ENCODE results near the gene KCNMB2. TPM values are rescaled to one million over a fixed set of nuclear protein-coding genes. Genes with fewer than 3 reads are reported as not detected.

The KCNMB2 gene
- total RNA-seq, 2 donors from 2014 or later = 0.68 TPM; not detected in 1

- DNase-seq (ENCODE audit: low spot score) = no peak
- Histone ChIP-seq H3K27me3 (replicated peaks; ENCODE audit: insufficient read depth) (no peaks in the 10 kb centered on the region), H3K4me1 (replicated peaks) (no peaks in the 10 kb centered on the region), H3K9me3 (no peaks in the 10 kb centered on the region), H3K36me3 (no peaks in the 10 kb centered on the region), H3K4me3 (no peak overlapping the region), H3K27ac (no peak overlapping the region)
- WGBS = 71% methylated on average over 1 of the region's 1 CpG
- TF ChIP-seq POLR2AphosphoS5 (IDR thresholded peaks at IDR 0.05) = no peak
- TF ChIP-seq, protein P1, sequence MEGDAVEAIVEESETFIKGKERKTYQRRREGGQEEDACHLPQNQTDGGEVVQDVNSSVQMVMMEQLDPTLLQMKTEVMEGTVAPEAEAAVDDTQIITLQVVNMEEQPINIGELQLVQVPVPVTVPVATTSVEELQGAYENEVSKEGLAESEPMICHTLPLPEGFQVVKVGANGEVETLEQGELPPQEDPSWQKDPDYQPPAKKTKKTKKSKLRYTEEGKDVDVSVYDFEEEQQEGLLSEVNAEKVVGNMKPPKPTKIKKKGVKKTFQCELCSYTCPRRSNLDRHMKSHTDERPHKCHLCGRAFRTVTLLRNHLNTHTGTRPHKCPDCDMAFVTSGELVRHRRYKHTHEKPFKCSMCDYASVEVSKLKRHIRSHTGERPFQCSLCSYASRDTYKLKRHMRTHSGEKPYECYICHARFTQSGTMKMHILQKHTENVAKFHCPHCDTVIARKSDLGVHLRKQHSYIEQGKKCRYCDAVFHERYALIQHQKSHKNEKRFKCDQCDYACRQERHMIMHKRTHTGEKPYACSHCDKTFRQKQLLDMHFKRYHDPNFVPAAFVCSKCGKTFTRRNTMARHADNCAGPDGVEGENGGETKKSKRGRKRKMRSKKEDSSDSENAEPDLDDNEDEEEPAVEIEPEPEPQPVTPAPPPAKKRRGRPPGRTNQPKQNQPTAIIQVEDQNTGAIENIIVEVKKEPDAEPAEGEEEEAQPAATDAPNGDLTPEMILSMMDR (IDR thresholded peaks at IDR 0.05) = no peak
- TF ChIP-seq POLR2A (IDR thresholded peaks at IDR 0.05) = no peak
- intact Hi-C loops (cut with DNase I) = no loop called here
These were observed 148.8 kb downstream of the KCNMB2 start for GRCh38 chr3:178684881-178685590.

- no peak overlapping the region for H3K27ac ChIP-seq
- no peaks in the 10 kb centered on the region for H3K9me3 ChIP-seq
- H3K4me1 ChIP-seq (replicated peaks) = no peaks in the 10 kb centered on the region
- H3K27me3 ChIP-seq (replicated peaks; ENCODE audit: insufficient read depth) = no peaks in the 10 kb centered on the region
- 65% methylated on average over 3 of the region's 3 CpGs for WGBS
- H3K36me3 ChIP-seq = no peaks in the 10 kb centered on the region
- intact Hi-C loops (cut with DNase I) = no loop called here
- DNase-seq (ENCODE audit: low spot score) = no peak
- no peak overlapping the region for H3K4me3 ChIP-seq
- TF ChIP-seq, protein P1 (IDR thresholded peaks at IDR 0.05) = no peak
- TF ChIP-seq POLR2AphosphoS5 (IDR thresholded peaks at IDR 0.05) (no peak), POLR2A (IDR thresholded peaks at IDR 0.05) (no peak)
These were observed 149.3 kb downstream of the KCNMB2 start for GRCh38 chr3:178685591-178685906.

DNA sequence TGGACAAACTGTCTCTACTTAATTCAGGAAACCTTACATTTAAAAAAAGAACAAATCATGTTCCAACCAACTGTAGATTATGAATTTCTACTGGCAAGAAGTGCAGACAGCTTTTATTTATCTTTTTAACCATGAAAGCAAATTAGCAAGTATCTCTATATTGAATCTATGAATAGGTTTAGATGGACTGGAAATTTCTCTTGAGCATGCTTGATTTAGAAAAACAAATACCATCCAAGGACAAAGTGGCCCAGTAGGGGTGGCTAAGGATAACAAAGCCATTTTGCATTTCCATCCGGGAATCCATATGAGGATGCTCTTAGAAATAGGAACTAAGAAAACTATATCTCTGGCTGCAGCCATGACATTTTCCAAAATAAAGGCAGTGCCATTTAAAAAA lies 150.6 kb downstream of the KCNMB2 start:
- H3K27me3 ChIP-seq (replicated peaks; ENCODE audit: insufficient read depth) = no peaks in the 10 kb centered on the region
- DNase-seq (ENCODE audit: low spot score) = no peak
- no peaks in the 10 kb centered on the region for H3K36me3 ChIP-seq
- intact Hi-C loops (cut with DNase I) = no loop called here
- no peak overlapping the region for H3K27ac ChIP-seq
- H3K4me1 ChIP-seq (replicated peaks) = no peaks in the 10 kb centered on the region
- no peak for TF ChIP-seq POLR2A (IDR thresholded peaks at IDR 0.05)
- TF ChIP-seq POLR2AphosphoS5 (IDR thresholded peaks at IDR 0.05) = no peak
- TF ChIP-seq, protein P1 (IDR thresholded peaks at IDR 0.05) = no peak
- H3K9me3 ChIP-seq = no peaks in the 10 kb centered on the region
- H3K4me3 ChIP-seq = no peak overlapping the region
- 63% methylated on average over 1 of the region's 1 CpG for WGBS

DNA sequence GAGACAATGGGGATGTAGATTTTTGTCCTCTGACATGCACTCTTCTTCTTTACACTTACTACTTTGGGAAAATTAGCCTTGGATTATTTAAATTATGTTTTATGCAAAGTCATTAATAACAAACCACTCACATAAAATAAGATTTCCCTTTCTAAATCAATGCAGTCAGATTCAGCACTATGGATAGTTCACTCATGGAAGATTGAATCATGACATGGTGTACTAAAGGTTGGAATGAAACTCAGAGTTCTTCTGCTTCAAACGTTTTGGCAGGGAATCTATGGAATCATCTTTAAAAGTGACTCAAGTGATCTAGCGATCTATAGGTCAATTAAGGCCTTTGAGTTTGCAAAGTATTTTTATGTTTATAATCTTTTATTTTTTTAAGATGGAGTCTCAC lies 154.3 kb downstream of the KCNMB2 start:
- no peak for TF ChIP-seq POLR2AphosphoS5 (IDR thresholded peaks at IDR 0.05)
- TF ChIP-seq, protein P1 (IDR thresholded peaks at IDR 0.05) = no peak
- no peak for TF ChIP-seq POLR2A (IDR thresholded peaks at IDR 0.05)
- intact Hi-C loops (cut with DNase I) = no loop called here
- Histone ChIP-seq H3K4me1 (replicated peaks) (no peaks in the 10 kb centered on the region), H3K36me3 (no peaks in the 10 kb centered on the region), H3K27ac (no peak overlapping the region), H3K9me3 (no peaks in the 10 kb centered on the region), H3K4me3 (no peak overlapping the region), H3K27me3 (replicated peaks; ENCODE audit: insufficient read depth) (no peaks in the 10 kb centered on the region)
- 50% methylated on average over 2 of the region's 2 CpGs for WGBS
- DNase-seq (ENCODE audit: low spot score) = no peak

DNA sequence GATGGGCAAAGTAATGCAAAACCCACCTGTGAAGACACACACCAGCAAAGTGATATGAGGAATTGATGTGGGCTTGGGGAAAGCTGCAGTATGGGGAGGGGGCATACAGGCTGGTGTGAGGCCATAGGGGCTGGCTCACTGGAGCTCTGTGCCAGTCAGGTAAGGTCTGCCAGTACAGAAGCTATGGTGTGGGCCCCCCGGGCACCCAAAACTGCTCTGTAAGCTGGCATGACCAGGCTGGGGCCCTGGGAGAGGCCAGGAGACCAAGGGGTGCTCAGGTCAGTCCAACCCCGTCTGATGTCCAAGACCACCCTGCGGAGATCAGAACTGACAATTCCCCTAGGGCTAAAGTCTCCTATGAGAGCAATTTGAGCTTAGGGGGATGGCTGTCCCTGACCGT lies 163.1 kb downstream of the KCNMB2 start:
- WGBS = 98% methylated on average over 4 of the region's 4 CpGs
- Histone ChIP-seq H3K4me1 (replicated peaks) (no peaks in the 10 kb centered on the region), H3K27me3 (replicated peaks; ENCODE audit: insufficient read depth) (no peaks in the 10 kb centered on the region), H3K4me3 (no peak overlapping the region), H3K9me3 (no peaks in the 10 kb centered on the region), H3K27ac (no peak overlapping the region), H3K36me3 (no peaks in the 10 kb centered on the region)
- no peak for DNase-seq (ENCODE audit: low spot score)
- intact Hi-C loops (cut with DNase I) = no loop called here
- no peak for TF ChIP-seq POLR2A (IDR thresholded peaks at IDR 0.05)
- TF ChIP-seq, protein P1 (IDR thresholded peaks at IDR 0.05) = no peak
- TF ChIP-seq POLR2AphosphoS5 (IDR thresholded peaks at IDR 0.05) = no peak
